Tibial nerve (tissue), 4 donors: ENCODE data around the gene KLHDC8B. TPM values are rescaled to one million over a fixed set of nuclear protein-coding genes. Genes with fewer than 3 reads are reported as not detected.

ENCODE experiments used
- DNase-seq, 2 donors: peaks; one replicate each; pipeline ENCODE4 v3.0.0-alpha.2; 2019; ENCODE audit warnings: low spot score in 2 of 2
- H3K27ac ChIP-seq, 4 donors: fragments of 200-600 bp; sonication (generic) in 3 of 4; one replicate each; pipeline ENCODE4 v1.5.1; 2017 to 2019; ENCODE audit warnings: mild to moderate bottlenecking in 1 of 4
- H3K27me3 ChIP-seq, 2 donors: fragments of 200-600 bp; sonication (generic) in 1 of 2; one replicate each; pipeline versions ENCODE4 v1.5.1 to v1.6.0; 2017 to 2019
- H3K36me3 ChIP-seq, 3 donors: fragments of 200-600 bp; sonication (generic); one replicate each; pipeline ENCODE4 v1.5.1; 2018 to 2019
- H3K4me1 ChIP-seq, 4 donors: fragments of 200-600 bp; sonication (generic) in 3 of 4; one replicate each; pipeline ENCODE4 v1.5.1; 2017 to 2019
- H3K4me3 ChIP-seq, 4 donors: fragments of 200-600 bp; sonication (generic) in 3 of 4; one replicate each; pipeline ENCODE4 v1.5.1; 2017 to 2019; ENCODE audit warnings: mild to moderate bottlenecking in 1 of 4, moderate library complexity in 1 of 4
- H3K9me3 ChIP-seq, 4 donors: fragments of 200-600 bp; sonication (generic) in 3 of 4; one replicate each; pipeline ENCODE4 v1.5.1; 2017 to 2019
- CTCF ChIP-seq, 5 experiments: fragments of 200-600 bp in 3 of 5; fragments of 450-650 bp in 2 of 5; sonication (generic) in 3 of 5; IDR thresholded peaks; one replicate each; pipeline ENCODE4 v1.5.1; 2016 to 2019; ENCODE audit warnings: antibody characterized with exemption in 5 of 5, mild to moderate bottlenecking in 3 of 5, moderate library complexity in 2 of 5
- EP300 ChIP-seq, 2 donors: sonication (generic); formaldehyde crosslinking; IDR thresholded peaks; one replicate each; pipeline ENCODE4 v1.6.1; 2017; ENCODE audit warnings: antibody characterized with exemption in 2 of 2, mild to moderate bottlenecking in 1 of 2
- POLR2A ChIP-seq, 2 donors: fragments of 450-650 bp; IDR thresholded peaks; one replicate each; pipeline ENCODE4 v1.6.1; 2017; ENCODE audit warnings: antibody characterized with exemption in 2 of 2, mild to moderate bottlenecking in 2 of 2, moderate library complexity in 2 of 2
- WGBS, 2 donors: methylation state at CpG; one replicate each; pipeline ENCODE4 v1.1.5; 2018; 5-methylcytosine and 5-hydroxymethylcytosine counted together
- total RNA-seq, 4 donors: library from RNA; depleted of rRNA; stranded (reverse); fragments of >200 nt; gene quantifications; one replicate each; pipeline ENCODE4 v1.1.0, GENCODE V29; 2016

The KLHDC8B gene
- total RNA-seq, 4 donors from 2014 or later: 20.8 to 33.1 (median 29.7) TPM

DNA sequence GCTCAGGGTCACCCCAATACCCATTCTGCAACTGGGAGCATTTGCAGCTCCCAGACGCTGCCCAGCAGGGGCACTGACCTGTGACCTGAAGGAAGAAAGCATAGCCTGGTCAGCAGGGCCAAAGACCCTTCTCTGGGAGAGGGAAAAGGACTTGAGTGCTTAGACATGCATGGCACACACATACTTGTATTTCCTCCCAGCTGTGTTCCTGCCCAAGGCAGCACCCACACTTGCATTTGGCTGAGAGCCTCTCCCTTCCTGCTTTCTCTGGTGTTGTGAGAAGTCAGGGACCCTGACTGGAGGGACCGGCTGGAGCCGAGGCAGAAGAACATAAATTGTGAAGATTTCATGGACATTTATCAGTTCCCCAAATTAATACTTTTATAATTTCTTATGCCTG lies 31.3 kb upstream of the KLHDC8B start:
- Histone ChIP-seq H3K27me3 (no peaks in the 10 kb centered on the region), H3K27ac (no peak overlapping the region), H3K4me3 (no peak overlapping the region), H3K36me3 (no peaks in the 10 kb centered on the region), H3K9me3 (no peaks in the 10 kb centered on the region), H3K4me1 (peaks cover 0 to under 1% (median 0%) of the 10 kb centered on the region in 4 donors)
- no peak for DNase-seq
- no peak for TF ChIP-seq EP300 (IDR thresholded peaks at IDR 0.05)
- no peak for TF ChIP-seq POLR2A (IDR thresholded peaks at IDR 0.05)
- TF ChIP-seq CTCF (IDR thresholded peaks at IDR 0.05): no peak
- 59 to 76% methylated on average over 3 of the region's 3 CpGs for WGBS, 2 donors

- TF ChIP-seq EP300 (IDR thresholded peaks at IDR 0.05): no peak
- TF ChIP-seq CTCF (IDR thresholded peaks at IDR 0.05): no peak
- no peak for TF ChIP-seq POLR2A (IDR thresholded peaks at IDR 0.05)
- Histone ChIP-seq H3K4me3 (no peak overlapping the region), H3K27me3 (no peaks in the 10 kb centered on the region), H3K9me3 (no peaks in the 10 kb centered on the region), H3K27ac (no peak overlapping the region), H3K36me3 (no peaks in the 10 kb centered on the region), H3K4me1 (no peaks in the 10 kb centered on the region)
- 80 to 82% methylated on average over 5 of the region's 5 CpGs for WGBS, 2 donors
- DNase-seq: no peak
These were observed 23.2 kb upstream of the KLHDC8B start for GRCh38 chr3:49148159-49148558.

DNA sequence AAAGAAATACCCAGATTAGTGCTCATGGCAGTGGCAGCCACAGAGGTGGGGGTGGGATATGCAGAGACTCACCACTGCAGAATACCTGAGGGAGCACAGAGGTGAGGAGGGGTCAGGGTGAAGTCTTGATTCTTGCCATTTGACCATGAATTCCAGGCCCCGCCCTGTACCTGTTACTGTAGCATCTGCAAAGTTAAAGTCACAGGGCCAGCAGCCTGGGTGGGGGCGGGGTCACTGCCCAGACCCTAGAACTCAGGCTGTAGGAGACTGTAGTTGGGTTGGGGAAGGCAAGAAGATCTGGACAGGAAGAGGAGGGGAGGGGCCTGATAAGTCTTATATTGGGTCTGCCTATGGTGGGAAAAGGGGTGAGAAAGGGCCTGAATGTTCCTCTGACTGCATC lies 19.8 kb upstream of the KLHDC8B start:
- no peaks in the 10 kb centered on the region for H3K4me1 ChIP-seq
- TF ChIP-seq POLR2A (IDR thresholded peaks at IDR 0.05): no peak
- no peak for TF ChIP-seq CTCF (IDR thresholded peaks at IDR 0.05)
- no peak for TF ChIP-seq EP300 (IDR thresholded peaks at IDR 0.05)
- H3K36me3 ChIP-seq: no peaks in the 10 kb centered on the region
- no peaks in the 10 kb centered on the region for H3K9me3 ChIP-seq
- H3K4me3 ChIP-seq: no peak overlapping the region
- no peak overlapping the region for H3K27ac ChIP-seq
- 93 to 100% methylated on average over 2 of the region's 2 CpGs for WGBS, 2 donors
- no peak for DNase-seq
- no peaks in the 10 kb centered on the region for H3K27me3 ChIP-seq

GRCh38 chr3:49153349-49153912 lies 18.0 kb upstream of the KLHDC8B start:
- Histone ChIP-seq H3K9me3 (no peaks in the 10 kb centered on the region), H3K4me3 (no peak overlapping the region), H3K36me3 (no peaks in the 10 kb centered on the region), H3K27ac (no peak overlapping the region), H3K27me3 (no peaks in the 10 kb centered on the region), H3K4me1 (no peaks in the 10 kb centered on the region)
- WGBS, 2 donors: 71 to 80% methylated on average over 3 of the region's 3 CpGs
- TF ChIP-seq EP300 (IDR thresholded peaks at IDR 0.05) (no peak), CTCF (IDR thresholded peaks at IDR 0.05) (no peak), POLR2A (IDR thresholded peaks at IDR 0.05) (no peak)
- no peak for DNase-seq

DNA sequence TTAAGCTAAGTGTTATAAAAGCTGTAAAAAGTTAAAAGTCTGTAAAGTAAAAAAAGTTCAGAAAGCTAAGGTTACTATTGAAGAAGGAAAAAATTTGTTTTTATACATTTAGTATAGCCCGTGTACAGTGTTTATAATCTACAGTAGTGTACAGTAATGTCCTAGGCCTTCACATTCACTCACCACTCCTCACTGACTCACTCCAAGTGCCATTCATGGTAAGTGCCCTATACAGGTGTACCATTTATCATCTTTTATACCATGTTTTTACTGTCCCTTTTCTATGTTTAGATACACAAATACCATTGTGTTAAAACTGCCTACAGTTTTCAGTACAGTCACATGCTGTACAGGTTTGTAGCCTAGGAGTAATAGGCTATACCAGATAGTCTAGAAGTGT lies 14.1 kb upstream of the KLHDC8B start:
- Histone ChIP-seq H3K27ac (no peak overlapping the region), H3K4me3 (no peak overlapping the region), H3K9me3 (no peaks in the 10 kb centered on the region), H3K36me3 (peaks cover 0 to 21% (median 0%) of the 10 kb centered on the region in 3 donors), H3K4me1 (peaks cover 0 to 5% (median 0%) of the 10 kb centered on the region in 4 donors), H3K27me3 (no peaks in the 10 kb centered on the region)
- TF ChIP-seq POLR2A (IDR thresholded peaks at IDR 0.05) (no peak), EP300 (IDR thresholded peaks at IDR 0.05) (no peak)
- 65 to 74% methylated on average over 1 of the region's 1 CpG for WGBS, 2 donors
- no peak for DNase-seq
